ENCODE measurements around the gene CARD11. TPM values are rescaled to one million over a fixed set of nuclear protein-coding genes. Genes with fewer than 3 reads are reported as not detected.
"Not testable (repeated sequence)": the region's sequence is repeated elsewhere in the genome, so short reads cannot be mapped to it uniquely, and the experiment has no call there.

Gene CARD11
- total RNA-seq, 1 experiment from 2014 or later = 0.57 TPM

DNA sequence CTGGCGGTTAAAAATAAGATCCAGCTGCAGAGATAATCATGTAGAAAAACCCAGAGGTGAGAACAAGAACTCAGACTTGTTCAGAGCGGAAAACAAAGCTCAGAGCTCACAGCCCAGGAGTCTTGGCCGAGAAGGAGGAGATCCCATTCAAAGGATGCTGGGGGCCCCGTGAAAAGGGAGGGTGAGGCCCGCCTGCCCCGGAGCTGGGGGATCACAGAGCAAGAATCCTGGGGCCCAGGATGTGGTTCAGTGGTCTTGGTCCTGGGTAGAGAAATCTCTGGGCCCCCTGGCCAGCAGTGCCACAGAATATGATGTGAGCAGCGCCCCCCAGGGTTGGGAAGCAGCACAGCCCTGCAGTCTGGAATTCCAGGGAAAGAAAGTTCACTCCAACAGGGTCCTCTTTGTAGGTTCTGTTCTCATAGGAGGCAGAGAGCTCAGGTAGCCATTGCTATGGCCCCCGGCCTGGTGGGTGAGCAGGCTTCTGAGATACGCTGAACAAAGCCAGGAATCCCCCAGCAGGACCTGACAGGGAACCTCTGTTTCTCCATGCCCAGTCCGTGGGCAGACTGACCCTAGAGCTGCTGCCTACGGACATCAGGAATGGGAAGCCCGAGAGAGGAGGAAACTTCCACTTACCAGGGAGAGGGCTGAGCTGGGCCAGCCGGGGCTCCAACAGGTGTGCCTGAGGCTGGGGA lies 121.9 kb downstream of the CARD11 start:
- Histone ChIP-seq H3K9me3 (ENCODE audit: control insufficient read depth in 1 of 2, insufficient read depth in 1 of 2, low read depth in 1 of 2, low read length in 2 of 2) (no peaks in the 10 kb centered on the region), H3K4me1 (ENCODE audit: control insufficient read depth in 1 of 2, insufficient read depth in 2 of 2, low read length in 2 of 2) (peaks cover 0 to 9% of the 10 kb centered on the region in 2 experiments; a peak in 1 of 4 replicates), H3K79me2 (ENCODE audit: insufficient read depth, low read length) (no peaks in the 10 kb centered on the region), H3K27me3 (ENCODE audit: insufficient read depth, low read length) (no peaks in the 10 kb centered on the region), H4K20me1 (ENCODE audit: insufficient read depth) (no peaks in the 10 kb centered on the region), H3K36me3 (ENCODE audit: control insufficient read depth in 1 of 2, insufficient read depth in 2 of 2, low read length in 2 of 2) (no peaks in the 10 kb centered on the region), H3K9ac (ENCODE audit: low read length) (no peak overlapping the region), H3K4me3 (replicated peaks in 1 of 2; ENCODE audit: low read depth in 1 of 2, low read length in 2 of 2) (no peak overlapping the region), H2AFZ (ENCODE audit: low read depth, low read length, poor library complexity, severe bottlenecking) (no peak overlapping the region), H3K4me2 (ENCODE audit: low read length) (no peak overlapping the region), H3K9me2 (ENCODE audit: insufficient read depth) (no peaks in the 10 kb centered on the region), H3K27ac (ENCODE audit: low read depth, low read length) (no peak overlapping the region)
- CTCF ChIA-PET = no interaction called here
- POLR2A ChIA-PET = no interaction called here
- ATAC-seq (peak; percentile 75), DNase-seq (ENCODE audit: low read depth, low spot score) (no peak)
- RAD21 ChIA-PET (ENCODE audit: low non-redundant PET in 1 of 2, low total read pairs in 2 of 2, uncharacterized antibody in 2 of 2, unreplicated experiment in 2 of 2) = no interaction called here
- BruUV-seq (replicated peaks) = no TSS peak
- intact Hi-C loops (cut with micrococcal nuclease) = no loop called here
- TF ChIP-seq ZFX (IDR thresholded peaks at IDR 0.05) = no peak
- TF ChIP-seq, protein P1, sequence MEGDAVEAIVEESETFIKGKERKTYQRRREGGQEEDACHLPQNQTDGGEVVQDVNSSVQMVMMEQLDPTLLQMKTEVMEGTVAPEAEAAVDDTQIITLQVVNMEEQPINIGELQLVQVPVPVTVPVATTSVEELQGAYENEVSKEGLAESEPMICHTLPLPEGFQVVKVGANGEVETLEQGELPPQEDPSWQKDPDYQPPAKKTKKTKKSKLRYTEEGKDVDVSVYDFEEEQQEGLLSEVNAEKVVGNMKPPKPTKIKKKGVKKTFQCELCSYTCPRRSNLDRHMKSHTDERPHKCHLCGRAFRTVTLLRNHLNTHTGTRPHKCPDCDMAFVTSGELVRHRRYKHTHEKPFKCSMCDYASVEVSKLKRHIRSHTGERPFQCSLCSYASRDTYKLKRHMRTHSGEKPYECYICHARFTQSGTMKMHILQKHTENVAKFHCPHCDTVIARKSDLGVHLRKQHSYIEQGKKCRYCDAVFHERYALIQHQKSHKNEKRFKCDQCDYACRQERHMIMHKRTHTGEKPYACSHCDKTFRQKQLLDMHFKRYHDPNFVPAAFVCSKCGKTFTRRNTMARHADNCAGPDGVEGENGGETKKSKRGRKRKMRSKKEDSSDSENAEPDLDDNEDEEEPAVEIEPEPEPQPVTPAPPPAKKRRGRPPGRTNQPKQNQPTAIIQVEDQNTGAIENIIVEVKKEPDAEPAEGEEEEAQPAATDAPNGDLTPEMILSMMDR (IDR thresholded peaks at IDR 0.05 in 2 of 3, conservative IDR thresholded peaks at IDR 0.05 in 1 of 3; ENCODE audit: borderline replicate concordance in 1 of 3, insufficient read depth in 1 of 3, low read depth in 2 of 3, low read length in 2 of 3) = peak in 2 of 3 experiments; percentile 61 to 64; a peak in 4 of 6 replicates

GRCh38 chr7:2920956-2921652 lies 122.6 kb downstream of the CARD11 start:
- ChIA-PET RAD21 (ENCODE audit: low non-redundant PET in 1 of 2, low total read pairs in 2 of 2, uncharacterized antibody in 2 of 2, unreplicated experiment in 2 of 2) (no interaction called here), POLR2A (no interaction called here), CTCF (no interaction called here)
- Histone ChIP-seq H3K79me2 (ENCODE audit: insufficient read depth, low read length) (no peaks in the 10 kb centered on the region), H3K27me3 (ENCODE audit: insufficient read depth, low read length) (no peaks in the 10 kb centered on the region), H3K36me3 (ENCODE audit: control insufficient read depth in 1 of 2, insufficient read depth in 2 of 2, low read length in 2 of 2) (no peaks in the 10 kb centered on the region), H3K4me3 (replicated peaks in 1 of 2; ENCODE audit: low read depth in 1 of 2, low read length in 2 of 2) (no peak overlapping the region), H3K9me3 (ENCODE audit: control insufficient read depth in 1 of 2, insufficient read depth in 1 of 2, low read depth in 1 of 2, low read length in 2 of 2) (no peaks in the 10 kb centered on the region), H3K27ac (ENCODE audit: low read depth, low read length) (no peak overlapping the region), H3K4me2 (ENCODE audit: low read length) (no peak overlapping the region), H3K9ac (ENCODE audit: low read length) (no peak overlapping the region), H2AFZ (ENCODE audit: low read depth, low read length, poor library complexity, severe bottlenecking) (no peak overlapping the region), H3K4me1 (ENCODE audit: control insufficient read depth in 1 of 2, insufficient read depth in 2 of 2, low read length in 2 of 2) (peaks cover 0 to 9% of the 10 kb centered on the region in 2 experiments; a peak in 1 of 4 replicates), H4K20me1 (ENCODE audit: insufficient read depth) (no peaks in the 10 kb centered on the region), H3K9me2 (ENCODE audit: insufficient read depth) (no peaks in the 10 kb centered on the region)
- ATAC-seq (no peak), DNase-seq (ENCODE audit: low read depth, low spot score) (no peak)
- TF ChIP-seq YY1 (IDR thresholded peaks at IDR 0.05; ENCODE audit: extremely low read depth, insufficient replicate concordance, low read depth, low read length) = no peak
- TF ChIP-seq, protein P2, sequence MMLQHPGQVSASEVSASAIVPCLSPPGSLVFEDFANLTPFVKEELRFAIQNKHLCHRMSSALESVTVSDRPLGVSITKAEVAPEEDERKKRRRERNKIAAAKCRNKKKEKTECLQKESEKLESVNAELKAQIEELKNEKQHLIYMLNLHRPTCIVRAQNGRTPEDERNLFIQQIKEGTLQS (IDR thresholded peaks at IDR 0.05) = no peak
- TF ChIP-seq EZH2 (IDR thresholded peaks at IDR 0.05) = no peak
- TF ChIP-seq, protein P1 (IDR thresholded peaks at IDR 0.05 in 2 of 3, conservative IDR thresholded peaks at IDR 0.05 in 1 of 3; ENCODE audit: borderline replicate concordance in 1 of 3, insufficient read depth in 1 of 3, low read depth in 2 of 3, low read length in 2 of 3) = no peak
- no peak for TF ChIP-seq SRF (IDR thresholded peaks at IDR 0.05; ENCODE audit: low read depth)
- intact Hi-C loops (cut with micrococcal nuclease) = no loop called here
- BruUV-seq (replicated peaks) = no TSS peak

DNA sequence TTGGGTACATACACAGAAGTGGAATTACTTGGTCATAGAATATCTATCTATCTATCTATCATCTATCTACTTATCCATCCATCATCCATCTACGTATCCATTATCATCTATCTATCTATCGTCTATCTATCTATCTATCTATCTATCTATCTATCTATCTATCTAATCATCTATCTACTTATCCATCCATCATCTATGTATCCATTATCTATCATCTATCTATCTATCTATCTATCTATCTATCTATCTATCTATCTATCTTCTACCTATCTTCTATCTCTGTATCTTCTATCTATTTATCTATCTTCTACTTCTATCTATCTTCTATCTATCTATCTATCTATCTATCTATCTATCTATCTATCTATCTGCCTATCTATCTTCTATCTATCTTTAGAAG lies 123.2 kb downstream of the CARD11 start:
- H3K36me3 ChIP-seq (ENCODE audit: control insufficient read depth in 1 of 2, insufficient read depth in 2 of 2, low read length in 2 of 2); H3K4me2 ChIP-seq (ENCODE audit: low read length); H3K9me2 ChIP-seq (ENCODE audit: insufficient read depth); H4K20me1 ChIP-seq (ENCODE audit: insufficient read depth); H2AFZ ChIP-seq (ENCODE audit: low read depth, low read length, poor library complexity, severe bottlenecking); H3K79me2 ChIP-seq (ENCODE audit: insufficient read depth, low read length); RAD21 ChIA-PET (ENCODE audit: low non-redundant PET in 1 of 2, low total read pairs in 2 of 2, uncharacterized antibody in 2 of 2, unreplicated experiment in 2 of 2); H3K27ac ChIP-seq (ENCODE audit: low read depth, low read length); H3K4me1 ChIP-seq (ENCODE audit: control insufficient read depth in 1 of 2, insufficient read depth in 2 of 2, low read length in 2 of 2); BruUV-seq (replicated peaks); CTCF ChIA-PET; POLR2A ChIA-PET; H3K4me3 ChIP-seq (replicated peaks in 1 of 2; ENCODE audit: low read depth in 1 of 2, low read length in 2 of 2); DNase-seq (ENCODE audit: low read depth, low spot score); H3K9me3 ChIP-seq (ENCODE audit: control insufficient read depth in 1 of 2, insufficient read depth in 1 of 2, low read depth in 1 of 2, low read length in 2 of 2); ATAC-seq; H3K9ac ChIP-seq (ENCODE audit: low read length); intact Hi-C loops (cut with micrococcal nuclease); H3K27me3 ChIP-seq (ENCODE audit: insufficient read depth, low read length): not testable (repeated sequence)
